IMR-90 (cell line): Measurements from ENCODE around the gene SORBS1.

Source experiments
- FOS ChIP-seq: fragments of 150-350 bp; IDR thresholded peaks from 2 replicates; pipeline ENCODE4 v1.6.1; 2016; ENCODE audit warnings: low read depth, low read length
- MXI1 ChIP-seq: IDR thresholded peaks from 2 replicates; pipeline ENCODE4 v1.6.1; 2012; ENCODE audit warnings: low read depth, mild to moderate bottlenecking, low read length, moderate library complexity, borderline replicate concordance
- POLR2A ChIP-seq: IDR thresholded peaks from 2 replicates; pipeline ENCODE4 v1.6.1; 2012; ENCODE audit warnings: mild to moderate bottlenecking, low read depth, low read length
- TF ChIP-seq, protein P1 (sequence below): conservative IDR thresholded peaks from 2 replicates; pipeline ENCODE4 v1.5.1; 2012; ENCODE audit warnings: mild to moderate bottlenecking, low read depth, low read length, improper control_type of control experiment

DNA sequence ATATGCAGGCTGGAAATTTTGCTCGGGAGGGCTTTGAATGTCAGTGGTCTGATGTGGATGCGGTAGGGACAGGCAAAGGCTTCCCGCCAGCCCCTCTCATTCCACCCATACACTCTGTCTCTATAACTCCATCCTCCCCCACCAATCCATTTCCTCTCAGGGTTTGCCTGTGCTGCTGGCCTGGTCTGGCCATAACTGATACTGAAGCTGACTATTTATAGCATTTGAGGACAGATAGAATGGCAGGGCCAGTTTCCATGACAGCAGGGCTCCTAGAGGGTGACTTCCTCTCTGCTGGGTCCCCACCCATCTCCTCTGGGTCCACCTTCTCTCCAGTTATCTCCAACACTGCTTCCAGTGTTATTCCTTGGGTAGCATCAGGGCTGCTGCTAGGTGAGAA, 263.8 kb downstream of the SORBS1 start:
- TF ChIP-seq, protein P1, sequence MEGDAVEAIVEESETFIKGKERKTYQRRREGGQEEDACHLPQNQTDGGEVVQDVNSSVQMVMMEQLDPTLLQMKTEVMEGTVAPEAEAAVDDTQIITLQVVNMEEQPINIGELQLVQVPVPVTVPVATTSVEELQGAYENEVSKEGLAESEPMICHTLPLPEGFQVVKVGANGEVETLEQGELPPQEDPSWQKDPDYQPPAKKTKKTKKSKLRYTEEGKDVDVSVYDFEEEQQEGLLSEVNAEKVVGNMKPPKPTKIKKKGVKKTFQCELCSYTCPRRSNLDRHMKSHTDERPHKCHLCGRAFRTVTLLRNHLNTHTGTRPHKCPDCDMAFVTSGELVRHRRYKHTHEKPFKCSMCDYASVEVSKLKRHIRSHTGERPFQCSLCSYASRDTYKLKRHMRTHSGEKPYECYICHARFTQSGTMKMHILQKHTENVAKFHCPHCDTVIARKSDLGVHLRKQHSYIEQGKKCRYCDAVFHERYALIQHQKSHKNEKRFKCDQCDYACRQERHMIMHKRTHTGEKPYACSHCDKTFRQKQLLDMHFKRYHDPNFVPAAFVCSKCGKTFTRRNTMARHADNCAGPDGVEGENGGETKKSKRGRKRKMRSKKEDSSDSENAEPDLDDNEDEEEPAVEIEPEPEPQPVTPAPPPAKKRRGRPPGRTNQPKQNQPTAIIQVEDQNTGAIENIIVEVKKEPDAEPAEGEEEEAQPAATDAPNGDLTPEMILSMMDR = no peak
- no peak for TF ChIP-seq MXI1
- no peak for TF ChIP-seq POLR2A
- TF ChIP-seq FOS = no peak
